DMS79 (cell line): ENCODE data around the gene TTC12.
A peak's percentile ranks its signal among the peaks of the same experiment; 100 is the strongest.
"Not testable (repeated sequence)": the region's sequence is repeated elsewhere in the genome, so short reads cannot be mapped to it uniquely, and the experiment has no call there.

ENCODE experiments used
- DNase-seq: peaks from one replicate; lab custom pipeline; 2025; lab: John Stamatoyannopoulos, UW

The TTC12 gene

GRCh38 chr11:113286509-113287497, 27.6 kb upstream of the TTC12 start:
- DNase-seq = no peak

DNA sequence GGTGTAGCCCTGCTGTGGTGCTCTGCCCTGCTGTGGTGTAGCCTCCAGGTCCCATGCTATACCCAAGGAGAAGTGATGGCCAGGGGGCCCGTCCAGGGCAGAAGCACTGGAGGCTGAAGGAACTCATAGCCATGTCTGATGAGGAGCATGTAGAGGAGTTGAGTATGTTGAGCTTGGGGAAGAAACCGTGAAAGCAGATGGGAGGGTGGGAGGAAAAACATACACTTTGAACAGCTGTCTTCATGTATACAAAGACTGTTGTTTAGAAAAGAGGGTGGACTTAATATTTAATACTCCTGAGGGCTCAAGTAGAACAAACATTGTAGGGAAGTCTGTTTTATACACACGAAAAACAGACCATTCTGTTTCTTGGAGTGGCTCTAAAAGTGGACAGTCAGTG, 26.6 kb upstream of the TTC12 start:
- DNase-seq = no peak

- DNase-seq = no peak
These were observed 26.0 kb upstream of the TTC12 start for GRCh38 chr11:113288286-113288863.

DNA sequence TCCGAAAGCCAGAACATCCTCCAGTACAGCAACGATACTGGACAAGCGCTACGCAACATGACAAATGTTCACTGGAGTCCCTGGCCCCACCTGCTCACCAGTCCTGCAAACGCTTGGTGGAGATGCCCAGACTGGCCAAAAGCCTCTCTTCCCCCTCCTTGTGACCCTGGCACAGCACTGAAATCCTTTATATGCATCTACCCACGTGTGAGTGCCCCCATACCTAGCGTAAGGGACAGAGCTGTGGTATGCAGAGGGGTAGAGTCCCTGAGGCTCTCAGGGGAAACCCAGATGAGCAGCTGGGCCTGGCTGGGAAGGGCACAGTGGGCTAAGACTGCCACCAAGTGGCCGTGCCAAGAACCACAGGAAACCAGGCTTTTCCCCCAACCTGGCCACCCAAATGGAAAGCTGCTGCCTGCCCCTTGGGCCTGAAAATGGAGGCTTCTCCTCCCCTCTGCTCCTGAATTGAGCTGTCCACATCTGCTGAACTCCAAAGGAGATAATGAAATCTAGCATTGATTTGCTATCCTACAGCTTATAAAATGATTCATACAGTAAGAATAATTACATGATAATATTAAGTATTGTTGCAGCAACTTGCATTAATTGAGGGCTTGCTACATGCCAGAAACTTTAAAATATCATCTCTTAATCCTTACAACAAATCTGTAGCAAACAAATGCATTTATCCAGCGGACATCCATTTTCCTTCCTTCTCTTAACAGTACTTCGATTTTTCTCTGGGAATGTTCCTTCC, 24.8 kb upstream of the TTC12 start:
- peak; percentile 25 for DNase-seq

DNA sequence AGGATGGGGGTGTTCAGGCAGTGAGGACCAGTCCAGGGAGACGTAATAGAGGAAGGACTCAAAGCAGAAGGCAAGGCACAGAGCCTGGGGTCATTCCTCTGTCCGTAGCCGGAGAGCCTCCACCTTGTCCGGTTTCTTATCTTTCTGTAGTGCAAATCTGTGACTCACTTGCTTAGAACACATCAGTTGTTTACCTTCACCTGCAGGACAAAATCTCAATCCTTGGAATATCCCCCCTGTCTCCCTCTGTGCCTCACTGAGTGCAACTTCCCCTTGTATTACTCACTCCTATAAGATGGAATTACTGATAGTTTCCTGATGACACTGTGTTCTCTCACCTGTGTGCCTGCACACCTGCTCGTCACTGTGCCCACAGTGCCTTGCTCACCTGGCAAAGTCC, 20.4 kb upstream of the TTC12 start:
- DNase-seq = no peak

GRCh38 chr11:113295993-113296392, 18.4 kb upstream of the TTC12 start:
- DNase-seq = no peak

- no peak for DNase-seq
These were observed 17.8 kb upstream of the TTC12 start for GRCh38 chr11:113296447-113297205.

DNA sequence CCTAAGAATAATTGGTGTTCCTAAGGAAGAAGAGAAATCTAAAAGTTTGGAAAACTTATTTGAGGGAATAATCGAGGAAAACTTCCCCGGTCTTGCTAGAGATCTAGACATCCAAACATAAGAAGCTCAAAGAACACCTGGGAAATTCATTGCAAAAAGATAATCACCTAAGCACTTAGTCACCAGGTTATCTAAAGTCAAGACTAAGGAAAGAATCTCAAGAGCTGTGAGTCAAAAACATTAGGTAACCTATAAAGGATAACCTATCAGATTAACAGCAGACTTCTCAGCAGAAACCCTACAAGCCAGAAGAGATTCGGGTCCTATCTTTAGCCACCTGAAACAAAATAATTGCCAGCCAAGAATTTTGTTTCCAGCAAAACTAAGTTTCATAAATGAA, 15.9 kb upstream of the TTC12 start:
- not testable (repeated sequence) for DNase-seq

GRCh38 chr11:113304916-113305315, 9.5 kb upstream of the TTC12 start:
- no peak for DNase-seq

DNA sequence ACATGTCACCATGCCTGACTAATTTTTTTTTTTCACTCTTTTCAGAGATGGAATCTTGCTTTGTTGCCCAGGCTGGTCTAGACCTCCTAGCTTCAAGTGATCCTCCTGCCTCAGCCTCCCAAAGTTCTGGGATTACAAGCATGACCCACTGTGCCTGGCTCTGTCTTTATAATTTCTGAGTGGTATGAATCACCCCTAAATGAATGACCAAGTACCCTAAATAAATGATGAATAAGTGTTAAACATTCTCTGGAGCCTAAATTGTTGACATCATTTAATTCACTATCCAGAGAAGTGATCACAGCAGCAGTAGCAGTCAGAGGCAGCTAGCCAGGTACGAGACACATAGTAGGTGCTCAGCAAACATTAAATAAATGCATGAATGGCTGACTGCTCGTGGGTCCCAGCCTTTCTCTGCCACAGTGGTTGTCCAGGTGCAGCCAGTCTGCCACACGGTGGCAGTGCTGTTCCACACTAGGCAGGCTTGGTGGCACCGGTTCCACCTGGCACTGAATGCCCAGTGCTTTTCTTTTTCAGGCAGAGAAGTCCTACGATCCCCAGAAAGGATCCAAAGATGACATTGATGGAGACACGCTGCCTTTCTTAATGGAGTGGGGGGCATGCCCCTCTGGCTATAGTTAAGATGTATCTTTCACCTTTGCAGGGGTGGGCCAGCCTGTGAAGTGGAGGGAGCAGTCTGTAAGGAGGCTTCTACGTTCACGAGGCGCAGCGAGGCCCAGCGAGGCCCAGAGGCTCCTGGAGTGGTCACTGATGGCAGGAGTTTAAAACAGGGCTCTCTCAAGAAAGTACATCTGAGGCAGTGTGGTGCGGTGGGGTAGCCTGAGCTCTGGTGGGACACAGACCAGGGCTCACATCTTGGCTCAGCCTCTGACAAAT, 8.7 kb upstream of the TTC12 start:
- peak; percentile 61 for DNase-seq

DNA sequence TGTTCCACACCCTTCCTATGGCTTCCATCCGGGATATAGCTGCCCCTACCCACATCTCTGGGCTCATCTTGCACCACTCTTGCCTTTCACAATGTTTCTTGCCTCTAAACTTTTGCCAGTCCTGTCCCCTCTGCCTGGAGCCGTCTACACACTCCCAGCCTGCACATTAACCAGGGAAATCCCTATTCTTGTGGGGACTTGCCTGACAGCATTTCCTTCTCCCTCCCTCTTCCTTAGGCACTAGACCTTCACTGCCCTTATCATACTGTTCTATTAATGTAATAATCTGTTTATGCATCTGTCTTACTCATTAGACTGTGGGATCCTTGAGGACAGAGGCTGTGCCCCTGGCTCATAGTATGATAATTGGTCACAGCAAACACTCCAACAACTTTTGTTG, 5.8 kb upstream of the TTC12 start:
- DNase-seq = no peak

DNA sequence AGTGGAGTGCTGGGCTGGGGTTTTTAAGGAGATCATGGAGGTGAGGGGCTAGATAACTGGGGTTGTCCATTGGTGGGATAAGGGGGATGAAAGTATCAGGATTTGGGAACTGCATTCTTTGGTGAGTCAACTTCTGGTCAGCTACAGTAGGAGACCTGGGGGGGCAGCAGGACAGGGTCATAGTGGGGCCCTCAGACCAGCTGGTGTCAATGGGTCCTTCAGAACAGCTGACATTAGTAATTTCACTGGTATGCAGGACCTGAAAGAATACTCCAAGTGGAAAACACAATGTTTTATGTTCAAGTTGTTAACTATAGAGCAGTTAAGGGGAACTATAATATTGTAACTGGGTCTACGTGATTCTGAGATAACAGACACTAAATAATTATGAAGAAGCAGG, 2.8 kb upstream of the TTC12 start:
- no peak for DNase-seq

GRCh38 chr11:113313601-113314000, 782 bp upstream of the TTC12 start:
- DNase-seq = no peak

DNA sequence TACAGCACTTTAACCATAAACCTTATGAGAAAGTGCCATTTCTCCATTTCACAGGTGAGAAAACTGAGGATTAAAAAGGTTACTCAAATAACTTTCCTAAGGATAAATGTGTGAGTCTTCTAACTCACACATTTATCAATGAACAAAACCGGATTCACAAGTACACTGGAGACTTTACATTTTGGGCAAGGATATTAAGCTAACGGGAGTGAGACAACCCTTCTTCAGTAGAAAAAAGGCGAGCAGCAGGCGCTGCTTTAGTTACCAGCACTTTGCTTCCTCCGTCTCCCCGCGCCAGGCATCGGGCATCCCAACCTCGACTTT, 356 bp upstream of the TTC12 start:
- DNase-seq = no peak

DNA sequence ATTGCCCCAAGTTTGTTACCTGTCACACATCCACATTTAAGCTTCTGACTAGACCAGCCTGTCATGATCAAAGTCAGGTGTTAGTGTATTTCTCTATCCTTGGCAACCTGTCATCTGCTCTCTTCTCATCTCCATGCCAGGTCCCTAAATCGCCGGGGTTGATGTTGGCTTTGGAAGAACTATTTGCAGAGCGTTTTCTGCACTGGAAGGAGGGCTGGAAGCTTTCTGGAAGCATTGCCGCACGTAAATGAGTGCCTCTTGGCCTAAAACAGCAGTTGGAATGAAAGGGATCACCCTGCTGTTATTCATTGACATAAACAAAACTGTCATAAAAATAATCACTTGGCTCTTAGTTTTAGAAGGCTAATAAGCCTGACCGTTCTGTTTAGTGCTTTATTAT, 1.4 kb downstream of the TTC12 start:
- no peak for DNase-seq

GRCh38 chr11:113316256-113316655, 1.9 kb downstream of the TTC12 start:
- no peak for DNase-seq

DNA sequence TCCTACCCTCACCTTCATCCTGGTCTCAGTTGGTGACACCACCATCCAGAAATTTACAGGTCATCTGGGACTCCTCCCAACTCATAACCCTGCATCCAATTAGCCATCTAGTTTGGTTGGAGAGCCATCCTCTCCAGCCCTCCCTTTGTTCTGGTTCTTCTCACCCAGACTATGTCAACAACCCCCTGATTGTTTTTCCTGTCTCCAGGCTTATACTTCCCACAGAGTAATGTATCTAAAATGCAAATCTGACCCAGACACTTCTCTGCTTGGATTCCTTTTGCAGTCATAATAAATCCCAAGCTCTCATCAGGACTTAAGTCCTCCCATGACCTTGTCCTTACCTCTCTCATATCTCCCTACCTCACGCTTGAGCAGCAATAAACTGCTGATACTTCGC, 3.0 kb downstream of the TTC12 start:
- DNase-seq = peak; percentile 82

- DNase-seq = no peak
These were observed 4.7 kb downstream of the TTC12 start for GRCh38 chr11:113319085-113319484.

DNA sequence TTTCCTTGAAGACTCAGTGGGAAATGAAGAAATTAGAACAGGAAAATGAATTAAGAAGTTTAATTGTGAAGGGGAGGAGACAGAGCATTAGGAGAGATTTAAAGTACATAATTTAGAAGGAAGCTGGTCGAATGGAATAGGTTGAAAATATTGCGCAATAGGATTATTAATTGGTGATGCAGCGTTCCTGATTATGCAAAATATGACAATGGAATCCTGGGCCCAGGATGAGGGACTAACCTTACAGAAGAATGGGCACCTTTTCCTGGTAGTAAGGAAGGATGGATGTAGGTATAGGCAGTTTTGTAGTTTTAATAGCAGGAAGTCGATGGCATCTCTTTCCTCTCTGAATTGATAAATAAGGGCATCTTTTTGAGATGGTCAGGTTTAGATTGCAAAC, 7.8 kb downstream of the TTC12 start:
- DNase-seq = no peak

DNA sequence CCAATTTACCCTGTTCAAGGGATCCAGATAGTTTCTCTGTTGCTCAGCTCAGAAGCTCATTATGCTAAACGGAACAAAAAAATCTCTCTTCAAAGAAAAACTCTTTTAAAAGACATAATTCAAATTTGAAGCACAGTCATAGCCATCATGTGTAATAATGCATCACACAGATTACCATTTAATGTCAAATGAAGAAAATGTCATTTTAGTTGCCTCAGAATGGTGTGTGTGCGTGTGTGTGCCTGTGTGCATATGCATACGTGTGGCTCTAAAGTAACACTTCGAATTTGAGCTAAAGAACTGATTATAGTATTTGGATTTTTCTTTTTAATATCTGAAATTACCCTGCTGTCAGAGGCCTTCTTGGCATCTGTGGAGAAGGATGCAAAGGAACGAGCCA, 9.9 kb downstream of the TTC12 start:
- no peak for DNase-seq

DNA sequence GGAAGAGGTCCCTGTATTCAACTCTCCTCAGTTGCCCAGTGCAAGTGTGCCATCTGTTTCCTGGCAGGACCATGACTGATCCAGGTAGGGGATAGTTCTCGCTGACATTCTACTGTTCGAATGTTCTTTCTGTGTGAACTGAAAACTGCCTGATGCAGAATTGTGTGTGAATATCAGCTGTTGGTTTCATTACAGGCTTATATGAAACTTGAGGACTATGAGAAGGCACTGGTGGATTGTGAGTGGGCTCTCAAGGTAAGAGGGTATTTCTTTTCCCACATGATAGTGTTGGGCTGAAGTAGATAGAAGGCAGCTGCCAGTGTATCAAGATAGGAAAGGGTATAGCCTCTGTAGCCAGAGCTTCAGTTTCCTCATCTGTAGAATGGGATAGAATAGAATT, 15.3 kb downstream of the TTC12 start:
- DNase-seq = no peak
